K562 (cell line): ENCODE measurements around the gene HINT3. TPM values are rescaled to one million over a fixed set of nuclear protein-coding genes. Genes with fewer than 3 reads are reported as not detected.

Experiments used
- ATAC-seq: fragments of 200-7000 bp; cut with Tn5 transposase; 3 replicates; pipeline ENCODE4 v1.9.1; 2020; ENCODE audit warnings: moderate library complexity
- BruUV-seq: library from RNA; stranded (reverse); fragments of 400-500 nt; replicated peaks from 2 replicates; lab custom pipeline; 2021; lab: Mats Ljungman, UMichigan
- CTCF ChIA-PET: fragments of 300-600 bp; formaldehyde crosslinking; extraction: SDS; loops from one replicate; lab custom pipeline; 2021; ENCODE audit warnings: low intra/inter-chr PET ratio; lab: Yijun Ruan, JAX
- POLR2A ChIA-PET: fragments of 300-600, 350-650 bp; sonication (Branson Sonifier 250); formaldehyde crosslinking; extraction: SDS; loops from one replicate; lab custom pipeline; 2021; ENCODE audit warnings: antibody characterized with exemption, inconsistent platforms; lab: Yijun Ruan, JAX
- DNase-seq, 4 experiments: peaks; one replicate each; pipeline versions ENCODE4 v3.0.0 to v3.0.0-alpha.2; 2011 to 2018; ENCODE audit warnings: low spot score in 3 of 4, mixed read lengths in 3 of 4; ENCODE audit errors: extremely low read depth in 1 of 4
- FAIRE-seq: peaks from 2 replicates; lab custom pipeline; 2011; peaks lifted over from hg19 to GRCh38; lab: Jason Lieb, UNC
- H2AFZ ChIP-seq: 2 replicates; pipeline ENCODE4 v1.6.0; 2011; ENCODE audit warnings: low read depth, low read length, control low read depth, inconsistent platforms
- H3K27ac ChIP-seq: fragments of 200-600 bp; 3 replicates; pipeline ENCODE4 v1.8.0; 2011; ENCODE audit warnings: low read depth, mild to moderate bottlenecking, control low read depth, inconsistent platforms, low read length, moderate library complexity, mixed read lengths; ENCODE audit errors: extremely low read depth
- H3K27me3 ChIP-seq, 2 experiments: fragments of 300-600 bp in 1 of 2; 2 replicates in 1 of 2; 3 replicates in 1 of 2; pipeline versions ENCODE4 v1.6.0 to v1.8.0; 2011; ENCODE audit warnings: inconsistent platforms in 2 of 2, low read length in 2 of 2, mild to moderate bottlenecking in 1 of 2, mixed read lengths in 1 of 2, moderate library complexity in 1 of 2; ENCODE audit not compliant: control insufficient read depth in 2 of 2, insufficient read depth in 2 of 2
- H3K36me3 ChIP-seq: fragments of 300-600 bp; 3 replicates; pipeline ENCODE4 v1.8.0; 2011; ENCODE audit warnings: mild to moderate bottlenecking, low read length, inconsistent platforms; ENCODE audit not compliant: control insufficient read depth, insufficient read depth
- H3K4me1 ChIP-seq, 2 experiments: fragments of 200-600 bp in 1 of 2; replicated peaks in 1 of 2; 2 replicates in 1 of 2; 3 replicates in 1 of 2; pipeline versions ENCODE4 v1.5.1 to v1.8.0; 2011; ENCODE audit warnings: inconsistent platforms in 2 of 2, low read length in 2 of 2, mild to moderate bottlenecking in 1 of 2, mixed read lengths in 1 of 2, moderate library complexity in 1 of 2; ENCODE audit not compliant: control insufficient read depth in 2 of 2, insufficient read depth in 2 of 2
- H3K4me2 ChIP-seq: 2 replicates; pipeline ENCODE4 v1.6.1; 2011; ENCODE audit warnings: low read length, control low read depth, inconsistent platforms, mixed read lengths; ENCODE audit not compliant: insufficient read depth
- H3K4me3 ChIP-seq: fragments of 200-600 bp; sonication (generic), shearing (Covaris generic); 2 replicates; pipeline ENCODE4 v1.5.1; 2016; ENCODE audit warnings: control low read depth, inconsistent platforms
- H3K79me2 ChIP-seq: fragments of 200-600 bp; 3 replicates; pipeline ENCODE4 v1.8.0; 2011; ENCODE audit warnings: low read length, inconsistent platforms; ENCODE audit not compliant: control insufficient read depth, insufficient read depth
- H3K9ac ChIP-seq, 2 experiments: 2 replicates each; pipeline versions ENCODE4 v1.6.0 to v1.6.1; 2011; ENCODE audit warnings: low read depth in 2 of 2, low read length in 2 of 2, control low read depth in 1 of 2, inconsistent platforms in 1 of 2, mild to moderate bottlenecking in 1 of 2, mixed read lengths in 1 of 2; ENCODE audit not compliant: insufficient read depth in 1 of 2
- H3K9me1 ChIP-seq: one replicate; pipeline ENCODE4 v1.6.0; 2011; ENCODE audit warnings: inconsistent platforms, mild to moderate bottlenecking, low read length, moderate library complexity; ENCODE audit not compliant: control insufficient read depth, insufficient read depth
- H3K9me3 ChIP-seq: replicated peaks from 2 replicates; pipeline ENCODE4 v1.5.1; 2011; ENCODE audit warnings: low read depth, low read length, inconsistent platforms; ENCODE audit not compliant: control insufficient read depth, insufficient read depth
- H4K20me1 ChIP-seq: replicated peaks from 2 replicates; pipeline ENCODE4 v1.6.1; 2011; ENCODE audit warnings: low read length, inconsistent platforms, mixed read lengths; ENCODE audit not compliant: control insufficient read depth, insufficient read depth
- CEBPB ChIP-seq: fragments of 450-650 bp; IDR thresholded peaks from 2 replicates; pipeline ENCODE4 v1.6.1; 2016; ENCODE audit warnings: missing genetic modification characterization, missing compliant biosample characterization
- DDX20 ChIP-seq: fragments of 450-650 bp; IDR thresholded peaks from 2 replicates; pipeline ENCODE4 v1.6.1; 2016; ENCODE audit warnings: missing genetic modification characterization, low read depth, mild to moderate bottlenecking, missing compliant biosample characterization, moderate library complexity
- POLR2B ChIP-seq: fragments of 450-650 bp; IDR thresholded peaks from 2 replicates; pipeline ENCODE4 v1.6.1; 2018; ENCODE audit warnings: low read depth; ENCODE audit not compliant: partially characterized antibody
- ZNF592 ChIP-seq: fragments of 450-650 bp; IDR thresholded peaks from 2 replicates; pipeline ENCODE4 v1.6.1; 2017; ENCODE audit warnings: antibody characterized with exemption, mild to moderate bottlenecking
- WGBS: fragments of 100-300 bp; shearing (Covaris generic); methylation state at CpG from one replicate; pipeline ENCODE4 v1.1.6; 2016; ENCODE audit warnings: low coverage, mixed read lengths; ENCODE audit not compliant: insufficient coverage; ENCODE audit errors: missing lambda C conversion rate; 5-methylcytosine and 5-hydroxymethylcytosine counted together
- in situ Hi-C: fragments of 300-500 bp; cut with MboI; formaldehyde crosslinking; loops from 4 replicates; pipeline ENCODE4 v1.15.0; 2018; ENCODE audit warnings: inconsistent platforms, mixed read lengths
- intact Hi-C: fragments of 100-400 bp; cut with micrococcal nuclease; formaldehyde crosslinking; loops from 2 replicates; pipeline ENCODE4 v1.14.2; 2022
- polyA plus RNA-seq, 8 experiments: library from polyadenylated mRNA; depleted of rRNA in 4 of 8; stranded (reverse) in 5 of 8; unstranded in 3 of 8; fragments of >200 nt; fragmentation: Nextera tagmentation in 2 of 8; fragmentation: Illumina TruSeq in 1 of 8; extraction: Ambion mirVana in 2 of 8; extraction: Trizol in 1 of 8; gene quantifications; 2 replicates each; pipeline versions ENCODE4 v1.2.1 to v1.2.3, GENCODE V29; 2011 to 2014; ENCODE audit warnings: inconsistent platforms in 1 of 8, missing spikeins in 1 of 8
- total RNA-seq, 7 experiments: library from RNA; depleted of rRNA in 6 of 7; stranded (reverse); fragments of >200 nt in 6 of 7; fragmentation: Illumina TruSeq in 2 of 7; extraction: Trizol in 2 of 7; gene quantifications; 2 replicates each; pipeline versions ENCODE4 v1.2.1 to v1.2.3, GENCODE V29; 2011 to 2021; ENCODE audit warnings: low replicate concordance in 1 of 7

The HINT3 gene
- total and polyA plus RNA-seq, 9 of the 15 experiments (the other 6 are each of a cell fraction or from before 2014, with no cell fraction given) = 1.4 to 16.6 (median 10.8) TPM

DNA sequence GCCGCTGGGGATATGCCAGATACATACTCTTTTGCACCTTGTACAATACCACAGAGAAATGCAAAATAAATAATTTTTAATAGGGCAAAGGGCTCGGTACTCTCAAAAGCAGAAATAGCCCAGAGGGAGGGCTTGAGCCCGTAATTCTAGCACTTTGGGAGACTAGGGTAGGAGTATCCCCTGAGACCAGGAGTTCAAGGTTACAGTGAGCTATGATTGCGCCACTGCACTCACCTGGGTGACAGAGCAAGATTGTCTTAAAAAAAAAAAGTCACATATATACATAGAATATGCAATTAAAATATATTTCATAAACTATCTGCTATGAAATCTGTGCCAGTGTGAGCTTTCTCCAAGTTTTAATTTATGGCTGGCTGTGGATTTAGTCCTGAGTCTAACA is 29.0 kb downstream of the HINT3 start:
- H3K4me3 ChIP-seq = peak overlapping the region; percentile 62
- peak overlapping the region; percentile 90 for H3K4me2 ChIP-seq
- intact Hi-C loops = loop anchor here (5.0 to 10.0 kb wide), 3 partner anchors 127 to 1359 kb away; partner anchors contain the start of gene ECHDC1
- peak in 1 of 4 experiments; percentile 18 for DNase-seq
- H3K4me1 ChIP-seq = peaks cover 10 to 30% of the 10 kb centered on the region in 2 experiments
- CTCF ChIA-PET = no interaction called here
- H3K27ac ChIP-seq = peak overlapping the region; percentile 79
- no peak for ATAC-seq
- peaks cover 5% of the 10 kb centered on the region; the same call in 1 of the 3 replicates for H3K36me3 ChIP-seq
- H3K9ac ChIP-seq = peak overlapping the region in 1 of 2 experiments; percentile 92; a peak in 2 of 4 replicates
- peak; percentile 59 for TF ChIP-seq CEBPB (tag)
- TF ChIP-seq ZNF592 = 0 out of 2 replicates have a peak, but pooled peaks have one; percentile 15
- no peak for TF ChIP-seq DDX20 (tag)
- TF ChIP-seq POLR2B = no peak
- TF ChIP-seq, all 486 proteins: peak for 2
- Histone ChIP-seq H2AFZ (peak overlapping the region; percentile 96), H3K27me3 (no peaks in the 10 kb centered on the region), H3K79me2 (peaks cover 57% of the 10 kb centered on the region), H3K9me1 (no peaks in the 10 kb centered on the region), H4K20me1 (0 out of 2 replicates have a peak, but pooled peaks cover 3% of the 10 kb centered on the region), H3K9me3 (no peaks in the 10 kb centered on the region)
- 30% methylated on average over 4 of the region's 4 CpGs for WGBS
- no peak for FAIRE-seq
- in situ Hi-C loops = no loop called here
- POLR2A ChIA-PET = interaction anchor here (0.6 to 2.4 kb wide), 12 partner anchors 9 to 429 kb away, joined by 3 to 18 read pairs (median 4); no protein-coding TSS in a partner anchor
- BruUV-seq = no TSS peak
